Right hindlimb (tissue), 1 donor: ENCODE data around the gene RFTN1.

Source experiments
- DNase-seq: peaks from one replicate; pipeline ENCODE4 v3.0.0-alpha.2; 2018

RFTN1 gene

GRCh38 chr3:16400106-16400931, 113.2 kb downstream of the RFTN1 start:
- DNase-seq, result no peak

GRCh38 chr3:16399473-16399872, 114.0 kb downstream of the RFTN1 start:
- DNase-seq, result peak; percentile 38

GRCh38 chr3:16398648-16399047, 114.9 kb downstream of the RFTN1 start:
- no peak for DNase-seq

GRCh38 chr3:16396202-16396601, 117.3 kb downstream of the RFTN1 start:
- no peak for DNase-seq

GRCh38 chr3:16395212-16395611, 118.3 kb downstream of the RFTN1 start:
- no peak for DNase-seq

- no peak for DNase-seq
Observed at GRCh38 chr3:16394639-16395038, 118.9 kb downstream of the RFTN1 start.

- no peak for DNase-seq
Observed at GRCh38 chr3:16392717-16393116, 120.8 kb downstream of the RFTN1 start.

- no peak for DNase-seq
Observed at GRCh38 chr3:16392065-16392464, 121.4 kb downstream of the RFTN1 start.

GRCh38 chr3:16390581-16390980, 122.9 kb downstream of the RFTN1 start:
- no peak for DNase-seq

- DNase-seq, result no peak
Observed at GRCh38 chr3:16388850-16389441, 124.6 kb downstream of the RFTN1 start.

- DNase-seq, result no peak
Observed at GRCh38 chr3:16386561-16386960, 126.9 kb downstream of the RFTN1 start.

- DNase-seq, result no peak
Observed at GRCh38 chr3:16385151-16385550, 128.3 kb downstream of the RFTN1 start.

- DNase-seq, result no peak
Observed at GRCh38 chr3:16383864-16384263, 129.6 kb downstream of the RFTN1 start.

GRCh38 chr3:16382845-16383244, 130.7 kb downstream of the RFTN1 start:
- no peak for DNase-seq

GRCh38 chr3:16381426-16381825, 132.1 kb downstream of the RFTN1 start:
- no peak for DNase-seq

GRCh38 chr3:16380421-16380820, 133.1 kb downstream of the RFTN1 start:
- DNase-seq, result no peak

- DNase-seq, result no peak
Observed at GRCh38 chr3:16379838-16380237, 133.7 kb downstream of the RFTN1 start.

GRCh38 chr3:16378920-16379319, 134.6 kb downstream of the RFTN1 start:
- no peak for DNase-seq

- DNase-seq, result no peak
Observed at GRCh38 chr3:16378415-16378814, 135.1 kb downstream of the RFTN1 start.

- DNase-seq, result no peak
Observed at GRCh38 chr3:16377847-16378302, 135.6 kb downstream of the RFTN1 start.

- no peak for DNase-seq
Observed at GRCh38 chr3:16377196-16377595, 136.3 kb downstream of the RFTN1 start.

- no peak for DNase-seq
Observed at GRCh38 chr3:16375891-16376290, 137.6 kb downstream of the RFTN1 start.

- DNase-seq, result no peak
Observed at GRCh38 chr3:16374935-16375245, 138.6 kb downstream of the RFTN1 start.

GRCh38 chr3:16374047-16374934, 139.2 kb downstream of the RFTN1 start:
- no peak for DNase-seq
